ENCODE results near the gene TMX1. TPM values are rescaled to one million over a fixed set of nuclear protein-coding genes. Genes with fewer than 3 reads are reported as not detected.

Gene TMX1
- total RNA-seq (2014; rRNA removed; shearing (Covaris generic)) (123 and 126 TPM in 2 replicates), polyA plus RNA-seq (2016; fragmentation: Nextera tagmentation; extraction: Ambion mirVana) (49.6 and 61.5 TPM in 2 replicates)
- long read RNA-seq, transcript TMX1-201 (8 exons, 3,995 nt) = major isoform, 54 of 61 reads
- long read RNA-seq, partial matches to known transcripts = 2 of 61 reads
- long read RNA-seq, other reads (novel, unspliced or antisense) = 5 of 61 reads

GRCh38 chr14:51239813-51240803 is at the start of gene TMX1:
TSS of gene TMX1 (plus strand) at chr14:51240247. CDS start at chr14:51240293, 46 bp downstream.
- no peak within 1 kb of the TSS for H3K27ac Mint-ChIP-seq
- Histone ChIP-seq H3F3A (replicated peaks; ENCODE audit: low read depth) (no peaks in the 10 kb centered on the region), H3K4me3 (peak within 1 kb of the TSS; percentile 89), H3K4me1 (ENCODE audit: insufficient read depth) (peaks cover 30% of the 10 kb centered on the region), H4K20me1 (replicated peaks; ENCODE audit: insufficient read depth) (peaks cover 5% of the 10 kb centered on the region; the same call in 1 of the 2 replicates), H3K9me2 (ENCODE audit: insufficient read depth) (no peaks in the 10 kb centered on the region), H2AFZ (peak within 1 kb of the TSS; percentile 39), H3K4me2 (peak within 1 kb of the TSS; percentile 90), H3K79me2 (replicated peaks; ENCODE audit: insufficient read depth) (peaks cover 49% of the 10 kb centered on the region), H3K27me3 (ENCODE audit: insufficient read depth) (no peaks in the 10 kb centered on the region), H3K36me3 (ENCODE audit: insufficient read depth) (peaks cover 5% of the 10 kb centered on the region; the same call in 1 of the 2 replicates), H3K27ac (ENCODE audit: low read depth) (peak within 1 kb of the TSS; percentile 92)
- peaks cover 17% of the 10 kb centered on the region for H3K36me3 Mint-ChIP-seq (ENCODE audit: low read depth)
- H3K27me3 Mint-ChIP-seq (ENCODE audit: insufficient read depth, low read depth, poor library complexity) = peaks cover 6% of the 10 kb centered on the region
- ATAC-seq (peak; percentile 94), DNase-seq (ENCODE audit: low spot score) (peak; percentile 99)
- peak; percentile 96 for TF ChIP-seq POLR2AphosphoS5 (IDR thresholded peaks at IDR 0.05; ENCODE audit: low read depth)
- peak in 1 of 2 experiments; percentile 15; a peak in 1 of 4 replicates for TF ChIP-seq CTCF (conservative IDR thresholded peaks at IDR 0.05; ENCODE audit: low read depth in 2 of 2)
- TF ChIP-seq EZH2phosphoT487 (IDR thresholded peaks at IDR 0.05; ENCODE audit: unreplicated experiment) = no peak
- peak; percentile 53 for TF ChIP-seq CREB1 (CRISPR knock-in tag; IDR thresholded peaks at IDR 0.05; ENCODE audit: low read depth)
- no peaks in the 10 kb centered on the region for H3K9me3 Mint-ChIP-seq
- peaks cover 29% of the 10 kb centered on the region for H3K4me1 Mint-ChIP-seq
- H3K4me3 Mint-ChIP-seq = no peak within 1 kb of the TSS

GRCh38 chr14:51201890-51202289 is 38.2 kb upstream of the TMX1 start:
- H2AFZ ChIP-seq = no peak overlapping the region
- H3K4me1 ChIP-seq (ENCODE audit: insufficient read depth) = 0 out of 2 replicates have a peak, but pooled peaks cover 7% of the 10 kb centered on the region
- H3K4me3 ChIP-seq = no peak overlapping the region
- no peak overlapping the region for H3K4me2 ChIP-seq
- no peaks in the 10 kb centered on the region for H3K27me3 ChIP-seq (ENCODE audit: insufficient read depth)
- DNase-seq (ENCODE audit: low spot score) (no peak), ATAC-seq (no peak)
- H3K27ac ChIP-seq (ENCODE audit: low read depth) = no peak overlapping the region
- TF ChIP-seq EZH2phosphoT487 (IDR thresholded peaks at IDR 0.05; ENCODE audit: unreplicated experiment) (no peak), CREB1 (CRISPR knock-in tag; IDR thresholded peaks at IDR 0.05; ENCODE audit: low read depth) (no peak), ZNF462 (CRISPR knock-in tag; IDR thresholded peaks at IDR 0.05) (no peak), CTCF (conservative IDR thresholded peaks at IDR 0.05; ENCODE audit: low read depth in 2 of 2) (no peak), ZNF331 (CRISPR knock-in tag; IDR thresholded peaks at IDR 0.05; ENCODE audit: low read depth) (no peak)
- no peak overlapping the region for H3K4me3 Mint-ChIP-seq
- no peaks in the 10 kb centered on the region for H3K79me2 ChIP-seq (replicated peaks; ENCODE audit: insufficient read depth)
- no peaks in the 10 kb centered on the region for H4K20me1 ChIP-seq (replicated peaks; ENCODE audit: insufficient read depth)
- H3K36me3 ChIP-seq (ENCODE audit: insufficient read depth) = no peaks in the 10 kb centered on the region
- no peaks in the 10 kb centered on the region for H3K36me3 Mint-ChIP-seq (ENCODE audit: low read depth)
- H3K9me3 Mint-ChIP-seq = no peaks in the 10 kb centered on the region
- peaks cover 8% of the 10 kb centered on the region for H3K9me2 ChIP-seq (ENCODE audit: insufficient read depth)
- H3K4me1 Mint-ChIP-seq = peaks cover 18% of the 10 kb centered on the region; the same call in 2 of the 3 replicates
- no peaks in the 10 kb centered on the region for H3F3A ChIP-seq (replicated peaks; ENCODE audit: low read depth)
- no peak overlapping the region for H3K27ac Mint-ChIP-seq
- H3K27me3 Mint-ChIP-seq (ENCODE audit: insufficient read depth, low read depth, poor library complexity) = no peaks in the 10 kb centered on the region

Data from GM23338 (cell line).